SU-DHL-6 (cell line): ENCODE data around the gene DDIT3.

Experiments
- EZH2phosphoT487 ChIP-seq: fragments of 200-600 bp; sonication (generic), shearing (Covaris generic); conservative IDR thresholded peaks from 2 replicates; pipeline ENCODE4 v1.6.1; 2018; ENCODE audit warnings: mild to moderate bottlenecking, antibody characterized with exemption, low read length, moderate library complexity, mixed read lengths
- TF ChIP-seq, protein P1 (sequence below): fragments of 200-600 bp; sonication (generic); IDR thresholded peaks from one replicate; pipeline ENCODE4 v1.5.1; 2017; ENCODE audit warnings: antibody characterized with exemption, mild to moderate bottlenecking, low read length, moderate library complexity; ENCODE audit not compliant: insufficient read depth, poor library complexity, severe bottlenecking

DNA sequence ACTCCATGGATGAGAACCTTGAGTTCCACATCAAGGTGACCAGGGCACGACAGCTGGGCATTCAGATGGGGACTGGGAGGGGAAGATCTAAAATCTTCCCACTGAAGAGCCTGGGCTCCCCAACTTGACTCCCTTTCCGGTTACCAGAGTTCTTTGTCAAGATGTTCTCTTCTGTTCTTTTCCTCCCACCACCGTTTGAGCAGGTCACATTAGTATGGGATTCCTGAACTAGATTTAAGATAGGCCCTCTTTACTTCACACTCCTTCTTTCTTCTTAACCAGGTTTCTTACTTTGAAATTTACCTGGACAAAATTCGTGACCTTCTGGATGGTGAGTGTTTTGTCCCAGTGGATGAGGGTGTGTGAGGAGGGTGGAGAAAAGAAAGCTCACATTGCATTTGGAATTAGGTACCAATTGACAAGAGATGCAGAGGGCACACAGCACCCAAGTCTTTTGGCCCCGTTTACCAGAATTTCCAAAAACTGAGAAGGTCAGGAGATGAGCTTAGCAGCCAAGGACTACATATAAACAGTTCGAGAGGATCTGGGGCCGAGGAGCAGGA is 43.9 kb upstream of the DDIT3 start:
- TF ChIP-seq, protein P1, sequence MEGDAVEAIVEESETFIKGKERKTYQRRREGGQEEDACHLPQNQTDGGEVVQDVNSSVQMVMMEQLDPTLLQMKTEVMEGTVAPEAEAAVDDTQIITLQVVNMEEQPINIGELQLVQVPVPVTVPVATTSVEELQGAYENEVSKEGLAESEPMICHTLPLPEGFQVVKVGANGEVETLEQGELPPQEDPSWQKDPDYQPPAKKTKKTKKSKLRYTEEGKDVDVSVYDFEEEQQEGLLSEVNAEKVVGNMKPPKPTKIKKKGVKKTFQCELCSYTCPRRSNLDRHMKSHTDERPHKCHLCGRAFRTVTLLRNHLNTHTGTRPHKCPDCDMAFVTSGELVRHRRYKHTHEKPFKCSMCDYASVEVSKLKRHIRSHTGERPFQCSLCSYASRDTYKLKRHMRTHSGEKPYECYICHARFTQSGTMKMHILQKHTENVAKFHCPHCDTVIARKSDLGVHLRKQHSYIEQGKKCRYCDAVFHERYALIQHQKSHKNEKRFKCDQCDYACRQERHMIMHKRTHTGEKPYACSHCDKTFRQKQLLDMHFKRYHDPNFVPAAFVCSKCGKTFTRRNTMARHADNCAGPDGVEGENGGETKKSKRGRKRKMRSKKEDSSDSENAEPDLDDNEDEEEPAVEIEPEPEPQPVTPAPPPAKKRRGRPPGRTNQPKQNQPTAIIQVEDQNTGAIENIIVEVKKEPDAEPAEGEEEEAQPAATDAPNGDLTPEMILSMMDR, result no peak
- TF ChIP-seq EZH2phosphoT487, result no peak
